HG02840 (cell line): ENCODE data around the gene SHMT2.

Experiments
- ATAC-seq: cut with Tn5 transposase; IDR thresholded peaks from one replicate; pipeline ENCODE4 v1.9.1; 2021; ENCODE audit warnings: mild to moderate bottlenecking, moderate library complexity, moderate number of reproducible peaks; ENCODE audit not compliant: unreplicated experiment, low FRiP score

The SHMT2 gene

DNA sequence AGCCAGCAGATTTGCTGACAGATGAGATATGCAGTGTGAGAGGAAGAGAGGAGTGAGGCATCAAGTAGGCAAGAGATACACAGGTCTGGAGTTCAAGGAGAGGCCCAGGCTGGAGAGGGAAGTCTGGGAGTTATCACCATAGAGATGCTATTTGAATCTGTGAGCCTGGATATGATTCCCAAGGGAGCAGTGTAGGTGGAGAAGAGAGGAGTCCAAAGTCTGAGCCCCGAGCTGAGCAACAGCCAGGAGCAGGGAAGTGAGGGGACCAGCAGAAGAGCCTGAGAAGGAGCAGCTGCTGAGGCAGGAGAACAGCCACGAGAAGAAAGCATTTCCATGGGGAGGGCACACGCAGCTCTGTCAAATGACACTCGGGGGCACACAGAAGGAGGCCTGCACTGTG, 33.1 kb upstream of the SHMT2 start:
- no peak for ATAC-seq

GRCh38 chr12:57196956-57197355, 32.6 kb upstream of the SHMT2 start:
- no peak for ATAC-seq

DNA sequence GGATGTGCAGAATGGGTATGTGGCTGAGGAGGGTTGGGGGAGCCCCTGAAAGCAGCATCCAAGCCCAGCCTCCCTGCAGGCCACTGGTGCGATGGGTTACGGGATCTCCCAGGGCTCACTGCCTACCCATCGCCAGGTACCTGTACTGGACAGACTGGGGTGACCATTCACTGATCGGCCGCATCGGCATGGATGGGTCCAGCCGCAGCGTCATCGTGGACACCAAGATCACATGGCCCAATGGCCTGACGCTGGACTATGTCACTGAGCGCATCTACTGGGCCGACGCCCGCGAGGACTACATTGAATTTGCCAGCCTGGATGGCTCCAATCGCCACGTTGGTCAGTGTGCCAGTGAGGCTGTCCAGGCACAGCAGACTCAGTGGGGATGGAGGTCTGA, 31.2 kb upstream of the SHMT2 start:
- ATAC-seq: no peak

DNA sequence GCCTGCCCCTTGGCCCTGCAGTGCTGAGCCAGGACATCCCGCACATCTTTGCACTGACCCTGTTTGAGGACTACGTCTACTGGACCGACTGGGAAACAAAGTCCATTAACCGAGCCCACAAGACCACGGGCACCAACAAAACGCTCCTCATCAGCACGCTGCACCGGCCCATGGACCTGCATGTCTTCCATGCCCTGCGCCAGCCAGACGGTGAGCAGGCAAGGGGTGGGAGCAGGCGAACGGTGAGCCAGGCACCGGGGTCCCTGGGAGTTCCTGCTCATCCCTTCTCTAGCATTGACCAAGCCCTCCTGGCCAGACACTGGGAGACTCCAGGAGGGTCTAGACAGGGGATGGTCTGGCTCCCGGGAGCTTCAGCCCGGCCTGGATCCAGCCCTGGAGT, 30.3 kb upstream of the SHMT2 start:
- ATAC-seq: no peak

- no peak for ATAC-seq
Observed at GRCh38 chr12:57200497-57200896, 29.0 kb upstream of the SHMT2 start.

- no peak for ATAC-seq
Observed at GRCh38 chr12:57201219-57201618, 28.3 kb upstream of the SHMT2 start.

- no peak for ATAC-seq
Observed at GRCh38 chr12:57201631-57202030, 27.9 kb upstream of the SHMT2 start.

- ATAC-seq: no peak
Observed at GRCh38 chr12:57202321-57202720, 27.2 kb upstream of the SHMT2 start.

GRCh38 chr12:57203201-57203600, 26.3 kb upstream of the SHMT2 start:
- ATAC-seq: no peak

DNA sequence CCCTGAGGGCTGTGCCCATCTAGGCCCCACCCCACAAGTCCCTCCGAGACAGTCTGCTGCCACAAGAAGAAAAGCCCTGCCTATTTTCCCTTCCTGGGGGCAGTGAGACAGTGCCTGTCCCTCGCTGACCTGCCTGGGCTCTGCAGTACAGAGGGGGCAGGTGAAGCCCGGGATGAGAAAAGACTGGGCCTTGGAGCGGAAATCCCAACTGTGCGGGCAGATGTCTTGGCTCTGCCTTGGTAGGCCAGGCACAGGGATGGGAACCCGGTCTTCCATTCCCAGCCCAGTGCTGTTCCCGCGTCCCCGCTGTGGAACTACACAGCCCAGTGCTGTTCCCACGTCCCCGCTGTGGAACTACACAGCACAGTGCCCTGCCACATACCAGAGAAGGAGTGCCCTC, 25.7 kb upstream of the SHMT2 start:
- ATAC-seq: no peak

DNA sequence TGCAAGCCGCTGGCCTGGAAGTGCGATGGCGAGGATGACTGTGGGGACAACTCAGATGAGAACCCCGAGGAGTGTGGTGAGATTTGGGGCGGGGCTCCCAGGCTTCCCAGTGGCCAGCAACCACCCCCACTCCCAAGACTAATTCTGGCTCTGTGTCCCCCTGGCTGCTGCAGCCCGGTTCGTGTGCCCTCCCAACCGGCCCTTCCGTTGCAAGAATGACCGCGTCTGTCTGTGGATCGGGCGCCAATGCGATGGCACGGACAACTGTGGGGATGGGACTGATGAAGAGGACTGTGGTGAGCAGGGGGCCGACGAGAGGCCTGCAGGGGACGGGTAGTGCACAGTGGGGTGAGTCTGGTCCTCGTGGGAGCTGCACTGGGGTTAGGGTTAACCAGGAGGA, 25.1 kb upstream of the SHMT2 start:
- ATAC-seq: no peak

- ATAC-seq: no peak
Observed at GRCh38 chr12:57205186-57205585, 24.3 kb upstream of the SHMT2 start.

- ATAC-seq: no peak
Observed at GRCh38 chr12:57205931-57206330, 23.6 kb upstream of the SHMT2 start.

DNA sequence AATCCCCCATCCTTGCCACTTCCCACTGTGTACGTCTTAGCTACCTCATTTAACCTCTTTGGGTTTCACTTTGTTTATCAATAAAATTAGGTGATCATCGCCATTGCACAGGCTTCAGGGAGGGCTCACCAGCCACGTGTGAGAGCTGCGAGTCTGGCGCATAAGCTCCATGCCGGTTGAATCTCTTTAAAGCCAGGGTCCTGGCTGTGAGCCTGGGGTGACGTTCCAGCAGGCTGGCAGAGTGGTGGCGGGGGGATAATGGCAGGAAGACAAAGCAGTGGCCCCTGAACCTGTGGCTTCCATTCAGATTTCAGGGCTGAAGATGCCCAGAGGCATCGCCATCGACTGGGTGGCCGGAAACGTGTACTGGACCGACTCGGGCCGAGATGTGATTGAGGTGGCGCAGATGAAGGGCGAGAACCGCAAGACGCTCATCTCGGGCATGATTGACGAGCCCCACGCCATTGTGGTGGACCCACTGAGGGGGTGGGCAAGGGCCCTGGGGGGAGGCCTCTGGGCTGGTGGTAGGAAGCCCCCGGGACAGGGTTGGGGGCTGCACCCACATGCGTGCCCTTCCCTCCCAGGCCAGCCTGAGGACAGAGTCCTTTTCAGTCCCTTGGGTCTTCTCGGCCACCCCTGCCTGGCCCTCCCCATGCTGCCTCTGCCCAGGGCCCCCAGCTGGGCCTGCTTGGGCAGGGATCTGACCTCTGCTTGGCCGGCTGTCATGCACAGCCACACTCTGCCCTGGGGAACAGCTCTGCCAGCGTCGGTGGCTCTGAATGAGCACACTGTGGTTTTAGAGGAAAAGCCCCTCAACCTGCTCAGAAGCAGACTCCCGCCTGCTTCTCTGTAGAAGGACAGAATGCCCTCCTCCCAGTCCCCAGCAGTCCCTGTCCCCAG, 21.5 kb upstream of the SHMT2 start:
- no peak for ATAC-seq

DNA sequence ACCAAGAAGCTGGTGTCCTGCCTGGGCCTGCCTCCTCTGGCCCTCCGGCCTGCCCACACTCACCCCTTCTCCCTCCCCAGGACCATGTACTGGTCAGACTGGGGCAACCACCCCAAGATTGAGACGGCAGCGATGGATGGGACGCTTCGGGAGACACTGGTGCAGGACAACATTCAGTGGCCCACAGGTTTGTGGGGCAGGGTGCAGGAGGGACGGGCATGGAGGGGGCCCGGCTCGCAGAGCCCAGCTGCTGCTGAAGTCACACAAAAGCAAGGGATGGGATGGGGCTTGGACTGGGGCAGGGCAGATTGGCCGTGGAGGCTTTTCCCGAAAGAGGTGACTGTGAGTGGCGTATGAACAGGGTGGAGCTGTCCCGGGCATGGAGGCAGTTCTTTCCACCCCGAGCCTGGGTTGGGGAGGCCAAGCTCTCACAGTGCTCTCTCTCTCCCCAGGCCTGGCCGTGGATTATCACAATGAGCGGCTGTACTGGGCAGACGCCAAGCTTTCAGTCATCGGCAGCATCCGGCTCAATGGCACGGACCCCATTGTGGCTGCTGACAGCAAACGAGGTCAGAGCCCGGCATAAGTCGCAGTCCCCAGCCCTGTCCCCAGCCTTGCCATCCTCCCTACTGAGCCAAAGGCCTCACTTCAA, 20.8 kb upstream of the SHMT2 start:
- no peak for ATAC-seq

GRCh38 chr12:57209916-57210315, 19.6 kb upstream of the SHMT2 start:
- no peak for ATAC-seq

GRCh38 chr12:57210461-57210860, 19.1 kb upstream of the SHMT2 start:
- no peak for ATAC-seq

DNA sequence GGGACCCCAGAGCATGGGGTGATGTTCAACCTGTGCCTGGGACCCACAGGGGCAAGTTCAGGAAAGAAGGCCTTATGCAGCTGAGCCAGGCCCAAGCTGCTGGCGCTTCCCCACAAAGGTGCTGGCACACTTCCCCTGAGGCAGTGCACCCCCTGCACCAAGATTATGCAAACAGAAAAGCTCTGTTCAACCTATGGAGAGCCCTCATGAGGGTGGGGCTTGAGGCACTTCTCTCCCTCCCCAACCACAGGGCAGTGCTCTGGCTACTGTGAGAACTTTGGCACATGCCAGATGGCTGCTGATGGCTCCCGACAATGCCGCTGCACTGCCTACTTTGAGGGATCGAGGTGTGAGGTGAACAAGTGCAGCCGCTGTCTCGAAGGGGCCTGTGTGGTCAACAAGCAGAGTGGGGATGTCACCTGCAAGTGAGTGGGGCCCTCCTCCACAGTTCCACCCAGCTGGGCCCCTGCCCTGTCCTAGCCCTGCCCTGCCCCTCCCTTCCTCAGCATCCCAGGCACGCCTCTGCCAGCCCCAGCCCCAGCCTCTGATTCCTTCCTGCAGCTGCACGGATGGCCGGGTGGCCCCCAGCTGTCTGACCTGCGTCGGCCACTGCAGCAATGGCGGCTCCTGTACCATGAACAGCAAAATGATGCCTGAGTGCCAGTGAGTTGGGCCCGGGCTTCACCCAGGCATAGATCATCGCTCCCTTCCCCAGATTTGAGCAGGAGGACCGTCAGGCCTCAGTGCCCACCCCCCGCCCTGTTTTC, 18.4 kb upstream of the SHMT2 start:
- no peak for ATAC-seq

GRCh38 chr12:57211791-57212700, 17.5 kb upstream of the SHMT2 start:
- no peak for ATAC-seq

DNA sequence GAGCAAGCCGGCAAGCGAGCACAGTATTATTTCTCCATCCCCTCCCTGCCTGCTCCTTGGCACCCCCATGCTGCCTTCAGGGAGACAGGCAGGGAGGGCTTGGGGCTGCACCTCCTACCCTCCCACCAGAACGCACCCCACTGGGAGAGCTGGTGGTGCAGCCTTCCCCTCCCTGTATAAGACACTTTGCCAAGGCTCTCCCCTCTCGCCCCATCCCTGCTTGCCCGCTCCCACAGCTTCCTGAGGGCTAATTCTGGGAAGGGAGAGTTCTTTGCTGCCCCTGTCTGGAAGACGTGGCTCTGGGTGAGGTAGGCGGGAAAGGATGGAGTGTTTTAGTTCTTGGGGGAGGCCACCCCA, 16.8 kb upstream of the SHMT2 start:
- no peak for ATAC-seq
